ENCODE measurements around the gene CLCN7.

- TF ChIP-seq POLR2A (IDR thresholded peaks at IDR 0.05) = no peak
- TF ChIP-seq CTCF (IDR thresholded peaks at IDR 0.05) = no peak
- no peak for TF ChIP-seq POLR2AphosphoS5 (IDR thresholded peaks at IDR 0.05; ENCODE audit: insufficient read depth in 1 of 2, low read depth in 1 of 2)
Observed at GRCh38 chr16:1505912-1506311, 31.1 kb upstream of the CLCN7 start.
